ENCODE measurements around the gene TRIM46.

DNA sequence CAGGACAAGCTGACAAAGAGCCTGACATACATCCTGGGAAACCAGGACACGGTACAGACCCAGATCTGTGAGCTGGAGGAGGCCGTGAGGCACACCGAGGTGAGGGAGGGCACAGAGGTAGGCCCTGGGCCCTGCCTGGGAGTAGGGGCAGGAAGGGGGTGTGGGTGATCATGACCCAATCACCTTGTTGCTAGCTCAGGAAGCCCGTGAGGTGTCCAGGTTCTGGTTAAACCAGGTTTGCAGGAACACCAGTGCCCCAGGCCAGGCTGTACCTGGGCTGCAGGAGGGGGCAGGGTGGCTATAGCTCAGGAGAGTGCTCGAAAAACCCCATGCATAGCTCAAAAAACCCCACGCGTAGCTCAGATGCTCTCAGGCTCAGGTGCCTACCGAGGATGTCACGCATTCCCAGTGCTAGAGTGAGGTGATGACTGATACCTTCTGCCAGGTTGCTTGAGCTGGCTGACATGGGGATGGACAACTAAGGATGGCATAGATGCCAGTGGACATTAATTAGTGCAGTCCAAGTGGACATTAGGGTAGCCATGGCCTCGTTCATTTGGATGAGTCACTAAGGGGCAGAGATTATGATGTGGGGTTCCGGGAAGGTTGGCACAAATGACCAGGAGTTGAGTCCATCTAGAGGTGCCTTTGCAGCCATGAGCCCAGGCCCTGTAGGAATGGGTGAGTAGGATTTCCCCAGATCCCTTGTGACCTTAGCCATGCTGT is 3.7 kb downstream of the TRIM46 start:
- TF ChIP-seq, protein P1, sequence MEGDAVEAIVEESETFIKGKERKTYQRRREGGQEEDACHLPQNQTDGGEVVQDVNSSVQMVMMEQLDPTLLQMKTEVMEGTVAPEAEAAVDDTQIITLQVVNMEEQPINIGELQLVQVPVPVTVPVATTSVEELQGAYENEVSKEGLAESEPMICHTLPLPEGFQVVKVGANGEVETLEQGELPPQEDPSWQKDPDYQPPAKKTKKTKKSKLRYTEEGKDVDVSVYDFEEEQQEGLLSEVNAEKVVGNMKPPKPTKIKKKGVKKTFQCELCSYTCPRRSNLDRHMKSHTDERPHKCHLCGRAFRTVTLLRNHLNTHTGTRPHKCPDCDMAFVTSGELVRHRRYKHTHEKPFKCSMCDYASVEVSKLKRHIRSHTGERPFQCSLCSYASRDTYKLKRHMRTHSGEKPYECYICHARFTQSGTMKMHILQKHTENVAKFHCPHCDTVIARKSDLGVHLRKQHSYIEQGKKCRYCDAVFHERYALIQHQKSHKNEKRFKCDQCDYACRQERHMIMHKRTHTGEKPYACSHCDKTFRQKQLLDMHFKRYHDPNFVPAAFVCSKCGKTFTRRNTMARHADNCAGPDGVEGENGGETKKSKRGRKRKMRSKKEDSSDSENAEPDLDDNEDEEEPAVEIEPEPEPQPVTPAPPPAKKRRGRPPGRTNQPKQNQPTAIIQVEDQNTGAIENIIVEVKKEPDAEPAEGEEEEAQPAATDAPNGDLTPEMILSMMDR (IDR thresholded peaks at IDR 0.05) = no peak
- TF ChIP-seq ZFX (IDR thresholded peaks at IDR 0.05; ENCODE audit: borderline replicate concordance) = no peak
